ENCODE data around the gene AMBN.

AMBN gene

GRCh38 chr4:70591955-70592582 lies at the start of gene AMBN:
Gene AMBN (plus strand): TSS chr4:70592256. CDS start chr4:70592359, 103 bp downstream.
- DNase-seq: no peak

GRCh38 chr4:70544279-70544868 lies 47.7 kb upstream of the AMBN start:
- DNase-seq: no peak

GRCh38 chr4:70556856-70557255 lies 35.2 kb upstream of the AMBN start:
- no peak for DNase-seq

- DNase-seq: peak; percentile 4
Measured at GRCh38 chr4:70559211-70559830, 32.7 kb upstream of the AMBN start.

- DNase-seq: no peak
Measured at GRCh38 chr4:70559924-70560323, 32.1 kb upstream of the AMBN start.

GRCh38 chr4:70564033-70564432 lies 28.0 kb upstream of the AMBN start:
- no peak for DNase-seq

GRCh38 chr4:70570796-70571195 lies 21.3 kb upstream of the AMBN start:
- DNase-seq: no peak

GRCh38 chr4:70571772-70572171 lies 20.3 kb upstream of the AMBN start:
- DNase-seq: no peak

- no peak for DNase-seq
Measured at GRCh38 chr4:70575964-70576363, 16.1 kb upstream of the AMBN start.

- no peak for DNase-seq
Measured at GRCh38 chr4:70577220-70577927, 14.7 kb upstream of the AMBN start.

GRCh38 chr4:70581980-70582379 lies 10.1 kb upstream of the AMBN start:
- no peak for DNase-seq

GRCh38 chr4:70583952-70584834 lies 7.9 kb upstream of the AMBN start:
- DNase-seq: no peak

- no peak for DNase-seq
Measured at GRCh38 chr4:70586841-70587240, 5.2 kb upstream of the AMBN start.

GRCh38 chr4:70589785-70590184 lies 2.3 kb upstream of the AMBN start:
- DNase-seq: no peak

- no peak for DNase-seq
Measured at GRCh38 chr4:70594196-70594595, 2.1 kb downstream of the AMBN start.

GRCh38 chr4:70600305-70600704 lies 8.2 kb downstream of the AMBN start:
- no peak for DNase-seq

GRCh38 chr4:70600977-70601376 lies 8.9 kb downstream of the AMBN start:
- DNase-seq: no peak

- peak; percentile 84 for DNase-seq
Measured at GRCh38 chr4:70601422-70602039, 9.5 kb downstream of the AMBN start.

- DNase-seq: no peak
Measured at GRCh38 chr4:70603856-70604255, 11.8 kb downstream of the AMBN start.

- no peak for DNase-seq
Measured at GRCh38 chr4:70606459-70606858, 14.4 kb downstream of the AMBN start.

GRCh38 chr4:70607334-70607853 lies 15.3 kb downstream of the AMBN start:
- no peak for DNase-seq

GRCh38 chr4:70608324-70608723 lies 16.3 kb downstream of the AMBN start:
- DNase-seq: no peak

All from NCI-H187 treated with DMSO at 0.1 percent for 48 hours (cell line).